Upper lobe of right lung (tissue), 1 donor: ENCODE results near the gene NUDT6. TPM values are rescaled to one million over a fixed set of nuclear protein-coding genes. Genes with fewer than 3 reads are reported as not detected.
"Not testable (repeated sequence)": the region's sequence is repeated elsewhere in the genome, so short reads cannot be mapped to it uniquely, and the experiment has no call there.

Source experiments
- ATAC-seq: fragments of 200-7000 bp; cut with Tn5 transposase; one replicate; pipeline ENCODE4 v1.9.1; 2020; ENCODE audit warnings: mild to moderate bottlenecking, moderate library complexity
- DNase-seq: peaks from one replicate; pipeline ENCODE4 v3.0.0-alpha.2; 2020
- H3K27ac ChIP-seq: fragments of 200-600 bp; one replicate; pipeline ENCODE4 v1.8.0; 2022
- H3K27me3 ChIP-seq: fragments of 200-600 bp; one replicate; pipeline ENCODE4 v1.8.0; 2022; ENCODE audit warnings: mild to moderate bottlenecking
- H3K36me3 ChIP-seq: fragments of 200-600 bp; one replicate; pipeline ENCODE4 v1.8.0; 2022
- H3K4me1 ChIP-seq: fragments of 200-600 bp; one replicate; pipeline ENCODE4 v1.8.0; 2022
- H3K4me3 ChIP-seq: fragments of 200-600 bp; one replicate; pipeline ENCODE4 v1.8.0; 2022; ENCODE audit warnings: mild to moderate bottlenecking
- H3K9me3 ChIP-seq: fragments of 200-600 bp; one replicate; pipeline ENCODE4 v1.8.0; 2022
- CTCF ChIP-seq: fragments of 200-600 bp; IDR thresholded peaks from one replicate; pipeline ENCODE4 v1.8.0; 2022; ENCODE audit warnings: antibody characterized with exemption
- intact Hi-C: fragments of 100-400 bp; cut with DNase I; formaldehyde crosslinking; loops from one replicate; pipeline ENCODE4 v1.11.0; 2022
- total RNA-seq: library from RNA; stranded (reverse); fragmentation: NEBNext Ultra II Directional; extraction: Animal tissue kit (Norgen Biotek cat#: 25700); gene quantifications from one replicate; pipeline ENCODE4 v1.2.1, GENCODE V29; 2021
- donor health status: DM: no; HTN: yes; CAD: no; lungs with severe emphysema.

The NUDT6 gene
- total RNA-seq, 1 donor from 2014 or later: 3.8 TPM

- Histone ChIP-seq H3K9me3 (no peaks in the 10 kb centered on the region), H3K4me3 (no peak overlapping the region), H3K27ac (no peak overlapping the region), H3K4me1 (no peaks in the 10 kb centered on the region), H3K36me3 (peaks cover 37% of the 10 kb centered on the region), H3K27me3 (no peaks in the 10 kb centered on the region)
- DNase-seq (no peak), ATAC-seq (no peak)
- intact Hi-C loops: no loop called here
- TF ChIP-seq CTCF: no peak
Observed at GRCh38 chr4:122952028-122952427, 29.6 kb upstream of the NUDT6 start.

DNA sequence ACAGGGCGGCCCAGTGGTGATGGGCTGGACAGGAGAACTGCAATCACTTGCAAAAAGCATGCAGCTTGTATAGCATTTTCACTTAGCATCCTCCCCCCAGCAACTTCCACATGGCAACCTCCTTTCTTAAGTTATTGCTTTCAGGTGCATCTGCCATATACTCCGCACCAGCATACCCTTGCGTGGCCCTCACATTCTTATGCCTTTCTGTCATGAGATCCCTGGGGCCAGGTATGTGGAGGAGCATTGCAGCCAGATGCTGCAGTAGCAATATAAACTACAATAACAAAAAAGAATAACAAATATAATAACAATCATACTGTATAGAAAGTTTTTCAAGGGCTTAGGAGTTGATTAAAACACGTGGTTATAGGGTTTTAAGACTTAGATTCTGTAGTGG lies 26.3 kb upstream of the NUDT6 start:
- peaks cover 38% of the 10 kb centered on the region for H3K36me3 ChIP-seq

DNA sequence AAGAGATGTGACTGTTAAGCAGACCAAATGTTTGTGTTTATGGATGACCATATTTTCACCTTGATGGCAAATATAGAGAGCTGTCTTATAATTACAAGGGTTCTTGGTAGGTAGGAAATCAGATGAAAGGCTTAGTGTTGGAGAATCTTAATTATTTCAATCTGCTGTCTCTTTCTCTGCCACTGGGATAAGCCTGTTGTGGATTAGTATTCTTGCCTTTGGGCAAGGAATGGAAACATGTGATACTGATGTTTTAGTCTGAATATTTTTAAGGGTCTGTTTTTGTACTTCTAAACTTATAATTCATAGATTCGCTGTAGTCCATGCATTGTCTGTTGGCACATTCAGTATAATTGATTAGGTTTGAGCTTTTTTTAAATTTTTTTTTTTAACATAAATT lies 23.7 kb upstream of the NUDT6 start:
- H3K27me3 ChIP-seq: no peaks in the 10 kb centered on the region
- no peak for DNase-seq
- H3K36me3 ChIP-seq: peaks cover 38% of the 10 kb centered on the region
- TF ChIP-seq CTCF: no peak
- no peak overlapping the region for H3K4me3 ChIP-seq
- no peak for ATAC-seq
- no peaks in the 10 kb centered on the region for H3K4me1 ChIP-seq
- no peak overlapping the region for H3K27ac ChIP-seq
- intact Hi-C loops: no loop called here
- H3K9me3 ChIP-seq: no peaks in the 10 kb centered on the region

More for the DNA sequence above, 26.3 kb upstream of the NUDT6 start:
- Histone ChIP-seq H3K27ac (no peak overlapping the region), H3K4me3 (no peak overlapping the region), H3K9me3 (no peaks in the 10 kb centered on the region), H3K4me1 (no peaks in the 10 kb centered on the region), H3K27me3 (no peaks in the 10 kb centered on the region)
- DNase-seq (no peak), ATAC-seq (no peak)
- intact Hi-C loops: no loop called here
- no peak for TF ChIP-seq CTCF

DNA sequence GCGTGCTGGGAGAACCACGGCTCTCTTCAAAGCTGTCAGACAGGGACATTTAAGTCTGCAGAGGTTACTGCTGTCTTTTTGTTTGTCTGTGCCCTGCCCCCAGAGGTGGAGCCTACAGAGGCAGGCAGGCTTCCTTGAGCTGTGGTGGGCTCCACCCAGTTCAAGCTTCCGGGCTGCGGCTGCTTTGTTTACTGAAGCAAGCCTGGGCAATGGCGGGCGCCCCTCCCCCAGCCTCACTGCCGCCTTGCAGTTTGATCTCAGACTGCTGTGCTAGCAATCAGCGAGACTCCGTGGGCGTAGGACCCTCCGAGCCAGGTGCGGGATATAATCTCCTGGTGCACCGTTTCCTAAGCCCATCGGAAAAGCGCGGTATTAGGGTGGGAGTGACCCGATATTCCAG lies 22.7 kb upstream of the NUDT6 start:
- peaks cover 27% of the 10 kb centered on the region for H3K36me3 ChIP-seq
- H3K4me1 ChIP-seq, H3K27me3 ChIP-seq, H3K9me3 ChIP-seq, H3K4me3 ChIP-seq, H3K27ac ChIP-seq, DNase-seq, intact Hi-C loops, ATAC-seq: not testable (repeated sequence)

DNA sequence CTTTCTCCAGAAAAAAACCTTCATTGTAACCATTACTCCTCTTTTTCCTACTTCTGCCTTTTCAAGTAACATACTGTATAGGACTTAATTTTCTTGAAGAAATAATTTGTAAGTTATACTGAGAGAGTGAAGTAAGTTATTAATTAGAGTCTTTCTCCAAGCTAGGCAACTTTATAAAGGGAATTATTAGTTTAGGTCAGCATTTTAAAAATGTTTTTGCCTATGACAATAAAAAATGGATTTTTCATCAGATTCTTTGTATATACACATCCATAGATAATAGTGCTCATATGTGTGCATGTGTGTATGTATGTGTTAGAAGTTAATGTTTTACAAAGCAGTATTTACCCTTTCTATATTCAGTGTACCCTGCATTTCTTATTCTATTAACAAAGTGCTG lies 10.4 kb upstream of the NUDT6 start:
- DNase-seq (no peak), ATAC-seq (no peak)
- H3K4me1 ChIP-seq: no peaks in the 10 kb centered on the region
- TF ChIP-seq CTCF: no peak
- H3K4me3 ChIP-seq: no peak overlapping the region
- no peaks in the 10 kb centered on the region for H3K9me3 ChIP-seq
- no peaks in the 10 kb centered on the region for H3K27me3 ChIP-seq
- H3K36me3 ChIP-seq: peaks cover 47% of the 10 kb centered on the region
- intact Hi-C loops: no loop called here
- no peak overlapping the region for H3K27ac ChIP-seq

GRCh38 chr4:122930862-122931261 lies 8.5 kb upstream of the NUDT6 start:
- Histone ChIP-seq H3K9me3 (no peaks in the 10 kb centered on the region), H3K36me3 (peaks cover 38% of the 10 kb centered on the region), H3K4me1 (no peaks in the 10 kb centered on the region), H3K4me3 (no peak overlapping the region), H3K27me3 (no peaks in the 10 kb centered on the region), H3K27ac (no peak overlapping the region)
- peak; percentile 64 for TF ChIP-seq CTCF
- no peak for DNase-seq
- no peak for ATAC-seq
- intact Hi-C loops: no loop called here
